Neural progenitor cell (in vitro differentiated cells): Measurements from ENCODE around the gene LINC00237. TPM values are rescaled to one million over a fixed set of nuclear protein-coding genes. Genes with fewer than 3 reads are reported as not detected.

Experiments
- DNase-seq: peaks from one replicate; pipeline ENCODE4 v3.0.0-alpha.2; 2016; ENCODE audit warnings: low spot score
- H2AFZ ChIP-seq: fragments of 200-600 bp; sonication (generic); replicated peaks from 2 replicates; pipeline ENCODE4 v1.6.1; 2016; ENCODE audit warnings: antibody characterized with exemption
- H3F3A ChIP-seq: fragments of 200-600 bp; sonication (generic); 2 replicates; pipeline ENCODE4 v1.6.1; 2016; ENCODE audit warnings: antibody characterized with exemption, low read depth
- H3K27ac ChIP-seq: fragments of 200-600 bp; sonication (generic); 2 replicates; pipeline ENCODE4 v1.5.1; 2016; ENCODE audit warnings: mild to moderate bottlenecking
- H3K27me3 ChIP-seq: fragments of 200-600 bp; sonication (generic); 2 replicates; pipeline ENCODE4 v1.6.1; 2016; ENCODE audit warnings: mild to moderate bottlenecking, moderate library complexity
- H3K36me3 ChIP-seq: fragments of 200-600 bp; sonication (generic); 2 replicates; pipeline ENCODE4 v1.5.1; 2016
- H3K4me1 ChIP-seq: fragments of 200-600 bp; sonication (generic); 2 replicates; pipeline ENCODE4 v1.6.1; 2016; ENCODE audit warnings: mixed run types
- H3K4me2 ChIP-seq: fragments of 200-600 bp; sonication (generic); 2 replicates; pipeline ENCODE4 v1.6.1; 2016
- H3K4me3 ChIP-seq: fragments of 200-600 bp; sonication (generic); 2 replicates; pipeline ENCODE4 v1.5.1; 2016
- H3K79me2 ChIP-seq: fragments of 200-600 bp; sonication (generic); 2 replicates; pipeline ENCODE4 v1.6.1; 2016; ENCODE audit warnings: low read depth
- H3K9ac ChIP-seq: fragments of 200-600 bp; sonication (generic); 2 replicates; pipeline ENCODE4 v1.6.1; 2016
- H3K9me3 ChIP-seq: fragments of 200-600 bp; sonication (generic); 2 replicates; pipeline ENCODE4 v1.5.1; 2016; ENCODE audit warnings: low read depth
- H4K20me1 ChIP-seq: fragments of 200-600 bp; sonication (generic); 2 replicates; pipeline ENCODE4 v1.6.1; 2016; ENCODE audit warnings: low read depth
- H3K27ac Mint-ChIP-seq: 3 replicates; pipeline ENCODE4 v1.8.0; 2021; ENCODE audit warnings: mixed read lengths
- H3K27me3 Mint-ChIP-seq: 2 replicates; pipeline ENCODE4 v1.8.0; 2022; ENCODE audit warnings: low read depth, mild to moderate bottlenecking, inconsistent platforms, moderate library complexity, mixed read lengths; ENCODE audit not compliant: insufficient read depth
- H3K36me3 Mint-ChIP-seq: 3 replicates; pipeline ENCODE4 v1.8.0; 2021; ENCODE audit warnings: mixed read lengths
- H3K4me1 Mint-ChIP-seq: 3 replicates; pipeline ENCODE4 v1.8.0; 2021; ENCODE audit warnings: mixed read lengths
- H3K4me3 Mint-ChIP-seq: 3 replicates; pipeline ENCODE4 v1.8.0; 2021; ENCODE audit warnings: mild to moderate bottlenecking, moderate library complexity, mixed read lengths
- H3K9me3 Mint-ChIP-seq: 3 replicates; pipeline ENCODE4 v1.8.0; 2020; ENCODE audit warnings: mixed read lengths
- EZH2 ChIP-seq: fragments of 200-600 bp; sonication (generic); IDR thresholded peaks from 2 replicates; pipeline ENCODE4 v1.6.1; 2017; ENCODE audit warnings: antibody characterized with exemption, mild to moderate bottlenecking, moderate library complexity
- EZH2phosphoT487 ChIP-seq: fragments of 200-600 bp; sonication (generic); IDR thresholded peaks from 2 replicates; pipeline ENCODE4 v1.6.1; 2017; ENCODE audit warnings: antibody characterized with exemption
- total RNA-seq: library from RNA; depleted of rRNA; stranded (reverse); fragments of >200 nt; gene quantifications from 2 replicates; pipeline ENCODE4 v1.2.3, GENCODE V29; 2015; ENCODE audit warnings: low replicate concordance
- TF ChIP-seq, protein P1 (sequence below): fragments of 200-600 bp; sonication (generic); IDR thresholded peaks from 2 replicates; pipeline ENCODE4 v1.5.1; 2017; ENCODE audit warnings: antibody characterized with exemption, mild to moderate bottlenecking

LINC00237 gene
- total RNA-seq, 1 donor from 2014 or later, result not detected

DNA sequence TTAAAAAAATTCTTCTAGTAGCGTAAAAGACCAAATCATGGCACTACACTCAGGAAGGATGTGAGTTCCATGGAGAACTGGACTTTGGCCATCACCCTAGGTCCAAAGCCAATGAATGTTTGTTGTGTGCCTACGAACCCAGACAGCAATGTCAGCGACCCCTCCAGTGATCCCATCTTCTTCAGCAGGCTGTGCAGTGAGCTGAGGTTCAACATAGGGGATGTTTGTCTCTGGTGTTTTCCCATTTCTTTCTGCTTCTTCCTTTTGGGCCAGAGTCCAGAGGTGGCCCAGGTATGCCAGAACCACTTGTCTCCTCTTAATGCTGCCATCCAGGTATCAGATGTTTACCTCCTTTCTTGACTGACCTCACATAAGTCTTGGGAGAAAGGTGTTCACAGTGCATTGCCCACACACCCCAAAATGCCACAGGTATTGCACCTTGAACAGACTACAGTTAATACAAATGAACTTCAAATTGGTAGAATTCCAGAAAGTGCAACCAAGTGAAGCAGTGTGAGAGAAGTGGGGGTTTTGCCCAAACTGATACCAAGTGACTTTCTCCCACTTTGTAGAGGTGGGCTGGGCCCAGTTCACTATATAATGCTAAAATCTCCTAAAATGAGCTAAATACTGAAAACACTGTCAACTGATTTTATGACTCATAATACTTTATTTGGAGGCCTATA, 33.9 kb upstream of the LINC00237 start:
- Histone ChIP-seq H3K9me3 (no peaks in the 10 kb centered on the region), H3K27ac (no peak overlapping the region), H3K27me3 (no peaks in the 10 kb centered on the region), H3F3A (no peaks in the 10 kb centered on the region), H3K4me3 (no peak overlapping the region), H3K4me2 (no peak overlapping the region), H2AFZ (no peak overlapping the region), H3K9ac (no peak overlapping the region), H4K20me1 (no peaks in the 10 kb centered on the region), H3K36me3 (no peaks in the 10 kb centered on the region), H3K4me1 (no peaks in the 10 kb centered on the region), H3K79me2 (peaks cover 4% of the 10 kb centered on the region)
- Mint-ChIP-seq H3K4me3 (no peak overlapping the region), H3K9me3 (no peaks in the 10 kb centered on the region), H3K27ac (no peak overlapping the region), H3K36me3 (peaks cover 5% of the 10 kb centered on the region), H3K27me3 (no peaks in the 10 kb centered on the region), H3K4me1 (no peaks in the 10 kb centered on the region)
- DNase-seq, result no peak
- TF ChIP-seq, protein P1, sequence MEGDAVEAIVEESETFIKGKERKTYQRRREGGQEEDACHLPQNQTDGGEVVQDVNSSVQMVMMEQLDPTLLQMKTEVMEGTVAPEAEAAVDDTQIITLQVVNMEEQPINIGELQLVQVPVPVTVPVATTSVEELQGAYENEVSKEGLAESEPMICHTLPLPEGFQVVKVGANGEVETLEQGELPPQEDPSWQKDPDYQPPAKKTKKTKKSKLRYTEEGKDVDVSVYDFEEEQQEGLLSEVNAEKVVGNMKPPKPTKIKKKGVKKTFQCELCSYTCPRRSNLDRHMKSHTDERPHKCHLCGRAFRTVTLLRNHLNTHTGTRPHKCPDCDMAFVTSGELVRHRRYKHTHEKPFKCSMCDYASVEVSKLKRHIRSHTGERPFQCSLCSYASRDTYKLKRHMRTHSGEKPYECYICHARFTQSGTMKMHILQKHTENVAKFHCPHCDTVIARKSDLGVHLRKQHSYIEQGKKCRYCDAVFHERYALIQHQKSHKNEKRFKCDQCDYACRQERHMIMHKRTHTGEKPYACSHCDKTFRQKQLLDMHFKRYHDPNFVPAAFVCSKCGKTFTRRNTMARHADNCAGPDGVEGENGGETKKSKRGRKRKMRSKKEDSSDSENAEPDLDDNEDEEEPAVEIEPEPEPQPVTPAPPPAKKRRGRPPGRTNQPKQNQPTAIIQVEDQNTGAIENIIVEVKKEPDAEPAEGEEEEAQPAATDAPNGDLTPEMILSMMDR, result no peak
- TF ChIP-seq EZH2phosphoT487 (no peak), EZH2 (no peak)

DNA sequence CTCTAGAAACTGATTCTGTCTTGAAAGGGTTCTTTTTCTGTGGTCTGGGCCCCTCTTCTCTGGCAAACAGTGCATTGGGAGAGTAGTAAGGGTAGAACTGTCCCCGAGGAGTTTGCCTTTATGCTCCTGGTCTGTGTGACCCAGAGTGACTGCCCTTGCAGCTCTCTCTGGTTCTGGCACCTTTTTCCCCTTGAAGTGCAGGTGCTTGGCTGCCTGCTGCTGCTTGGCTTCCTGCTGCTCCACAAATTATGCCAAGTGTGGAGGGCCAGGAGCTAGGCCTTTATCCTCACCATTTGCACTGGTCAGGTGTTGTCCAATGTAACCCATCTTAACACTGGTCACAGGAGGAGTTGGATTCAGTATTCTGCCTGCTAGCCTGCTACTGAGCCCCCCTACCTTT, 30.9 kb upstream of the LINC00237 start:
- H3K4me2 ChIP-seq, result no peak overlapping the region
- H3K27me3 ChIP-seq, result no peaks in the 10 kb centered on the region
- peaks cover 4% of the 10 kb centered on the region for H3K79me2 ChIP-seq
- H3F3A ChIP-seq, result no peaks in the 10 kb centered on the region
- H3K9me3 Mint-ChIP-seq, result no peaks in the 10 kb centered on the region
- H3K4me3 Mint-ChIP-seq, result no peak overlapping the region
- DNase-seq, result no peak
- H3K9me3 ChIP-seq, result no peaks in the 10 kb centered on the region
- H3K4me3 ChIP-seq, result no peak overlapping the region
- H3K4me1 Mint-ChIP-seq, result no peaks in the 10 kb centered on the region
- no peak overlapping the region for H3K27ac ChIP-seq
- no peak overlapping the region for H2AFZ ChIP-seq
- no peak overlapping the region for H3K9ac ChIP-seq
- peaks cover 5% of the 10 kb centered on the region for H3K36me3 Mint-ChIP-seq
- H3K36me3 ChIP-seq, result no peaks in the 10 kb centered on the region
- no peaks in the 10 kb centered on the region for H3K27me3 Mint-ChIP-seq
- no peaks in the 10 kb centered on the region for H3K4me1 ChIP-seq
- H4K20me1 ChIP-seq, result no peaks in the 10 kb centered on the region
- no peak for TF ChIP-seq EZH2phosphoT487
- TF ChIP-seq, protein P1, result no peak
- no peak for TF ChIP-seq EZH2
- H3K27ac Mint-ChIP-seq, result no peak overlapping the region

DNA sequence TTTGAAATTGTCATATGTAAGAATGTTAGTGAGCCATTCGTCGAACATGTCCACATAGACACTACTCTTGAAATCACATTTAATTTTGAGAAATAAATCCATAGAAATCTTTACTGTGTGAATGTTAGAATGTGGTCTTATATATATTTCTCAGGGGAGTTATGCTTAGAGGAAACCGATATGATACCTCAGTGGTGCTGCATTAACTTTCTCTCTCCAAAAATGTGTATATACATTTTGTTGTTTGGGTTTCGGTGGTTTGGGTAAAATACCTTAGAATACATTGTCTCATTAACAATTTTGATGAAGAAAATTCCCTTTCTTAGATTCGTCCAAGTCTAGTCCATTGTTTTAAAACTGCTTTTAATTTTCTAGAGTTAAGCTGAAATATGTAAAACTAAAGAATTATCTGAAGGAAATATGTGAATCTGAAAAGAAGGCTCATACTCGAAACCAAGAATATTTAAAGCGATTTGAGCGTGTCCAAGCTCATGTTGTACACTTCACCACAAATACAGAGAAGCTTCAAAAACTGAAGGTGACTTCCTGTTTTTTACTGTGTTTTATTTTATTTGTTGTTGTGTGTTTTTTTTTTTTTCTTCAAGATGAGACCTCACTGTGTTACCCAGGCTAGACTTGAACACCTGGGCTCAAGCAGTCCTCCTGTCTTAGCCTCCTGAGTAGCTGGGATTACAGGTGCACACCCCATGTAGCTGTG, 30.0 kb upstream of the LINC00237 start:
- no peak overlapping the region for H3K9ac ChIP-seq
- no peak overlapping the region for H2AFZ ChIP-seq
- H3K4me1 Mint-ChIP-seq, result no peaks in the 10 kb centered on the region
- peaks cover 3% of the 10 kb centered on the region for H3K4me1 ChIP-seq
- H3K4me3 ChIP-seq, result no peak overlapping the region
- H3K4me2 ChIP-seq, result no peak overlapping the region
- no peak for DNase-seq
- no peak overlapping the region for H3K27ac Mint-ChIP-seq
- no peaks in the 10 kb centered on the region for H3K36me3 ChIP-seq
- H3K9me3 Mint-ChIP-seq, result no peaks in the 10 kb centered on the region
- TF ChIP-seq EZH2, result no peak
- TF ChIP-seq, protein P1, result no peak
- no peak for TF ChIP-seq EZH2phosphoT487
- no peaks in the 10 kb centered on the region for H3K27me3 Mint-ChIP-seq
- H4K20me1 ChIP-seq, result no peaks in the 10 kb centered on the region
- peaks cover 5% of the 10 kb centered on the region for H3K36me3 Mint-ChIP-seq
- H3K4me3 Mint-ChIP-seq, result no peak overlapping the region
- H3K79me2 ChIP-seq, result peaks cover 4% of the 10 kb centered on the region
- H3K27me3 ChIP-seq, result no peaks in the 10 kb centered on the region
- H3F3A ChIP-seq, result no peaks in the 10 kb centered on the region
- H3K9me3 ChIP-seq, result no peaks in the 10 kb centered on the region
- no peak overlapping the region for H3K27ac ChIP-seq
